ENCODE measurements around the gene VMAC.

GRCh38 chr19:5891938-5892771 lies 12.5 kb upstream of the VMAC start:
- TF ChIP-seq CTCF (IDR thresholded peaks at IDR 0.05), result no peak
- no peak for TF ChIP-seq POLR2A (IDR thresholded peaks at IDR 0.05)

Data from ovary (tissue), 3 donors.